Measurements from ENCODE around the gene POTEM.
"Not testable (repeated sequence)": the region's sequence is repeated elsewhere in the genome, so short reads cannot be mapped to it uniquely, and the experiment has no call there.

GRCh38 chr14:18963276-18963675, 4.0 kb upstream of the POTEM start:
- not testable (repeated sequence) for TF ChIP-seq CTCF, POLR2A, POLR2AphosphoS5 (IDR thresholded peaks at IDR 0.05)

All from sigmoid colon (tissue), 4 donors.